Esophagus muscularis mucosa (tissue), 4 donors: ENCODE results near the gene CARNS1. TPM values are rescaled to one million over a fixed set of nuclear protein-coding genes. Genes with fewer than 3 reads are reported as not detected.
A peak's percentile ranks its signal among the peaks of the same experiment; 100 is the strongest.
"Not testable (repeated sequence)": the region's sequence is repeated elsewhere in the genome, so short reads cannot be mapped to it uniquely, and the experiment has no call there.

Experiments
- DNase-seq: peaks from one replicate; pipeline ENCODE4 v3.0.0-alpha.2; 2017; ENCODE audit errors: extremely low spot score
- H3K27ac ChIP-seq, 4 donors: fragments of 200-600 bp; sonication (generic); replicated peaks in 1 of 4; 1 replicate in 3 of 4; 2 replicates in 1 of 4; pipeline ENCODE4 v1.5.1; 2016 to 2019; ENCODE audit warnings: mild to moderate bottlenecking in 1 of 4
- H3K27me3 ChIP-seq, 4 donors: fragments of 200-600 bp; sonication (generic); one replicate each; pipeline versions ENCODE4 v1.5.1 to v1.6.0; 2016 to 2019
- H3K36me3 ChIP-seq, 4 donors: fragments of 200-600 bp; sonication (generic); one replicate each; pipeline ENCODE4 v1.5.1; 2016 to 2019
- H3K4me1 ChIP-seq, 4 donors: fragments of 200-600 bp; sonication (generic); one replicate each; pipeline ENCODE4 v1.5.1; 2016 to 2019
- H3K4me3 ChIP-seq, 4 donors: fragments of 200-600 bp; sonication (generic); 1 replicate in 2 of 4; 2 replicates in 2 of 4; pipeline ENCODE4 v1.5.1; 2016 to 2019; ENCODE audit warnings: mild to moderate bottlenecking in 4 of 4, moderate library complexity in 1 of 4
- H3K9me3 ChIP-seq, 4 donors: fragments of 200-600 bp; sonication (generic); 1 replicate in 3 of 4; 2 replicates in 1 of 4; pipeline ENCODE4 v1.5.1; 2016 to 2019
- EP300 ChIP-seq: sonication (generic); formaldehyde crosslinking; IDR thresholded peaks from one replicate; pipeline ENCODE4 v1.6.1; 2017; ENCODE audit warnings: antibody characterized with exemption
- POLR2A ChIP-seq: fragments of 450-650 bp; IDR thresholded peaks from one replicate; pipeline ENCODE4 v1.6.1; 2017; ENCODE audit warnings: antibody characterized with exemption, moderate library complexity, mild to moderate bottlenecking, low read depth
- POLR2AphosphoS5 ChIP-seq, 2 donors: sonication (generic); formaldehyde crosslinking; IDR thresholded peaks; one replicate each; pipeline ENCODE4 v1.6.1; 2017; ENCODE audit warnings: antibody characterized with exemption in 2 of 2
- WGBS: methylation state at CpG from one replicate; pipeline ENCODE4 v1.1.5; 2018; 5-methylcytosine and 5-hydroxymethylcytosine counted together
- intact Hi-C: fragments of 100-400 bp; cut with DNase I; formaldehyde crosslinking; loops from one replicate; pipeline ENCODE4 v1.15.1; 2023
- total RNA-seq, 4 donors: library from RNA; depleted of rRNA; stranded (reverse); fragments of >200 nt; gene quantifications; one replicate each; pipeline versions ENCODE4 v1.1.0 to v1.2.1, GENCODE V29; 2016
- TF ChIP-seq, protein P1 (sequence below), 3 experiments: fragments of 200-600 bp in 2 of 3; fragments of 450-650 bp in 1 of 3; sonication (generic) in 2 of 3; IDR thresholded peaks; one replicate each; pipeline ENCODE4 v1.5.1; 2017 to 2019; ENCODE audit warnings: antibody characterized with exemption in 3 of 3, mild to moderate bottlenecking in 2 of 3, moderate library complexity in 1 of 3

CARNS1 gene
- total RNA-seq, 4 donors from 2014 or later: 0.83 to 1.9 (median 1.2) TPM

DNA sequence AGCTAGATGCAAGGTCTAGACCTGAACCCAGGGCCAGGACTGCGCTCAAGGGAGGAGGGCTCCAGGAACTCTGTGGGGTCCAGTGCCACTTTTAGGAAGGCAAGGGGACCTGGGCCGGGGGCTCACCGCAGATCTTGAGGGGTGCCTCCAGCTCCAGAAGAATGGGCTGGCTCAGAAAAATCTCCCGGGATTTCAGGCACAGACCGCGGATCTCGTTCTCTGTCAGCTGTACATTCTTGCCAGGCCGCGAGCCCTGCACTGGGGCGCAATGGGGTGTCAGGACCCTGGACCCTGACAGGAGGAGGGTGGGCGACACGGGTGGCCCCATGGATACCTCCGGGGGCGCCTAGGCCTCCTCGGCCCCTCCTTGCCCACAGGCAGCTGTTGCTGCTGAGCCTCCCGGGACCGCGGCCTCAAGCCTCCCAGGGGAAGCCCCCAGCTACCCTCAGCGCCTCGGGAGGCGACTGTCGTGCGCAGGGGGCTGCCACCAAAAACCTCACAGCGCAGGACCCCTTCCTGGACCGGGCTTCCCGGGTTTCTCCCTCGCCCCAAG is 14.5 kb upstream of the CARNS1 start:
- TF ChIP-seq POLR2A (no peak), POLR2AphosphoS5 (IDR thresholded peaks at IDR 0.05) (no peak), EP300 (no peak)
- TF ChIP-seq, protein P1, sequence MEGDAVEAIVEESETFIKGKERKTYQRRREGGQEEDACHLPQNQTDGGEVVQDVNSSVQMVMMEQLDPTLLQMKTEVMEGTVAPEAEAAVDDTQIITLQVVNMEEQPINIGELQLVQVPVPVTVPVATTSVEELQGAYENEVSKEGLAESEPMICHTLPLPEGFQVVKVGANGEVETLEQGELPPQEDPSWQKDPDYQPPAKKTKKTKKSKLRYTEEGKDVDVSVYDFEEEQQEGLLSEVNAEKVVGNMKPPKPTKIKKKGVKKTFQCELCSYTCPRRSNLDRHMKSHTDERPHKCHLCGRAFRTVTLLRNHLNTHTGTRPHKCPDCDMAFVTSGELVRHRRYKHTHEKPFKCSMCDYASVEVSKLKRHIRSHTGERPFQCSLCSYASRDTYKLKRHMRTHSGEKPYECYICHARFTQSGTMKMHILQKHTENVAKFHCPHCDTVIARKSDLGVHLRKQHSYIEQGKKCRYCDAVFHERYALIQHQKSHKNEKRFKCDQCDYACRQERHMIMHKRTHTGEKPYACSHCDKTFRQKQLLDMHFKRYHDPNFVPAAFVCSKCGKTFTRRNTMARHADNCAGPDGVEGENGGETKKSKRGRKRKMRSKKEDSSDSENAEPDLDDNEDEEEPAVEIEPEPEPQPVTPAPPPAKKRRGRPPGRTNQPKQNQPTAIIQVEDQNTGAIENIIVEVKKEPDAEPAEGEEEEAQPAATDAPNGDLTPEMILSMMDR (IDR thresholded peaks at IDR 0.05): no peak
- peak overlapping the region; percentile 80 to 92 (median 88) for H3K4me3 ChIP-seq
- 5% methylated on average over 15 of the region's 27 CpGs for WGBS
- H3K9me3 ChIP-seq: no peaks in the 10 kb centered on the region
- peak overlapping the region; percentile 93 to 98 (median 94) for H3K27ac ChIP-seq
- H3K27me3 ChIP-seq: peaks cover 0 to 31% (median 0%) of the 10 kb centered on the region in 4 donors
- H3K4me1 ChIP-seq: peaks cover 23 to 54% (median 45%) of the 10 kb centered on the region in 4 donors
- H3K36me3 ChIP-seq: peaks cover 22 to 45% (median 39%) of the 10 kb centered on the region in 4 donors
- DNase-seq: no peak
- intact Hi-C loops: loop anchor here (5.0 kb wide), 2 partner anchors 66 to 106 kb away; partner anchors contain the start of genes CDK2AP2, PITPNM1 and TMEM134

DNA sequence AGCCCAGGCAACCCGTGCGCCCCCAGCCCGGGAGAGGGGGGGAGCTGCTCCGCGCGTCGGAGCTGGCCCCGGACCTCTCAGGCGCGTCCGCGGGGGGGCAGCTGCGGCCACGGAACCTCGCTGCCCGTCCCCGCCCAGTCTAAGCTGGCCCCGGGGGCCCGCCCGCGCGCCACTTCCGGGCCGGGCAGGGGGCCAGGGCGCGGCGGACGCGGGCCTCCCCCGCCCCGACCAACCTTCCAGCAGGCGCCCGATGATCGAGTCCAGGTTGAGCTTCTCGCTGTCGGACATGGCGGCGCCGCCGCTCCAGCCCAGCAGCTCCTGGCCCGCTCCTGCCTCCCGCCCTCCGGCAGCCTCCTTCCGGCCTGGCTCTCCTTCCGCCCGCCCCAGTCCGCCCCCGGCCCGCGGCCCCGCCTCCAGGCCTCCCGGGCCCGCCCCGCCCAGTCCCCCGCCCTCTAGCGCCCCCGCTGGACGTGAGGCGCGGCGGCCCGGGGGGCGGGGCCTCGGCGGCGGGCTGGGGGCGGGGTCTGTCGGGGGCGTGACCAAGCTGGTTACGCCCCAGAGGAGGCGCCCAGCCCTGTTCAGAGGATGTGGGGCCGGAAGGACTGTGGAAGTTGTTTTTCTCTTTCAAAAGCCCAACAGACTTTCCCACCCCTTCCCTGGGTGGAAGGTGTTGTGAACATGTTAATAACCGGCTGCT is 13.8 kb upstream of the CARNS1 start, which contains the start of gene PPP1CA:
PPP1CA (minus strand) TSS at position 364 of the 697 bp plus-strand sequence; CDS start at position 288, 76 bp downstream.
- peaks cover 0 to 37% (median 0%) of the 10 kb centered on the region in 4 donors for H3K27me3 ChIP-seq
- peak within 1 kb of the TSS; percentile 93 to 98 (median 94) for H3K27ac ChIP-seq
- intact Hi-C loops: loop anchor here (5.0 kb wide), 2 partner anchors 66 to 106 kb away; partner anchors contain the start of genes CDK2AP2, PITPNM1 and TMEM134
- WGBS: 0% methylated on average over 4 of the region's 73 CpGs
- H3K36me3 ChIP-seq: peaks cover 22 to 38% (median 33%) of the 10 kb centered on the region in 4 donors
- H3K4me3 ChIP-seq: peak within 1 kb of the TSS; percentile 80 to 92 (median 88)
- TF ChIP-seq POLR2AphosphoS5 (IDR thresholded peaks at IDR 0.05) (peak; percentile 73 to 86), POLR2A (no peak), EP300 (no peak)
- TF ChIP-seq, protein P1 (IDR thresholded peaks at IDR 0.05): peak; percentile 29 to 74 (median 37)
- H3K9me3 ChIP-seq: no peaks in the 10 kb centered on the region
- DNase-seq: peak; percentile 97
- peaks cover 23 to 52% (median 43%) of the 10 kb centered on the region in 4 donors for H3K4me1 ChIP-seq

DNA sequence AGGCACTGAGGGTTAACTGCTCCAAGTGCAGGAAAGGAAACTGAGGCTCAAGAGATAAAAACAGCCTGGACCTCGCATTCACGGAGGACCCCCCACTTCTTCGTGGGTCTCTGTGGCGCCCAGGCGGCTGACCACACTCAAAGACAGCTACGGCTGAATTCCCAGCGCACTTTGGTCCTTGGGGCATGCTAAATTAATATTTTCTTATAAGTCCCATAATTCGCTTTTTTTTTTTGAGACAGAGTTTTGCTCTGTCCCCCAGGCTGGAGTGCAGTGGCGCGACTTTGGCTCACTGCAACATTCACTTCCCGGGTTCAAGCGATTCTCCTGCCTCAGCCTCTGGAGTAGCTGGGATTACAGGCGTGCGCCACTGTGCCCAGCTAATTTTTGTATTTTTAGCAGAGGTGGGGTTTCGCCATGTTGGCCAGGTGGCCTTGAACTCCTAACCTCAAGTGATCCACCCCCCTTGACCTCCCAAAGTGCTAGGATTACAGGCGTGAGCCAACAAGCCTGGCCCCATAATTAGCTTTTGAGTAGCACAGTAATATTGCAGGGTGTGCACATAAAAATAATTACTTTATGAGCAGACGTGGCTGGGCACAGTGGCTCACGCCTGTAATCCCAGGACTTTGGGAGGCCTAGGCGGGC is 13.2 kb upstream of the CARNS1 start:
- peaks cover 17 to 32% (median 26%) of the 10 kb centered on the region in 4 donors for H3K36me3 ChIP-seq
- intact Hi-C loops: loop anchor here (5.0 kb wide), 2 partner anchors 65 to 105 kb away; partner anchors contain the start of genes CDK2AP2, PITPNM1 and TMEM134
- peaks cover 0 to 44% (median 0%) of the 10 kb centered on the region in 4 donors for H3K27me3 ChIP-seq
- peaks cover 23 to 45% (median 38%) of the 10 kb centered on the region in 4 donors for H3K4me1 ChIP-seq
- peak overlapping the region; percentile 93 to 98 (median 94) for H3K27ac ChIP-seq
- not testable (repeated sequence) for DNase-seq, H3K9me3 ChIP-seq
- WGBS: 56% methylated on average over 19 of the region's 19 CpGs
- peak overlapping the region; percentile 80 to 92 (median 88) for H3K4me3 ChIP-seq

DNA sequence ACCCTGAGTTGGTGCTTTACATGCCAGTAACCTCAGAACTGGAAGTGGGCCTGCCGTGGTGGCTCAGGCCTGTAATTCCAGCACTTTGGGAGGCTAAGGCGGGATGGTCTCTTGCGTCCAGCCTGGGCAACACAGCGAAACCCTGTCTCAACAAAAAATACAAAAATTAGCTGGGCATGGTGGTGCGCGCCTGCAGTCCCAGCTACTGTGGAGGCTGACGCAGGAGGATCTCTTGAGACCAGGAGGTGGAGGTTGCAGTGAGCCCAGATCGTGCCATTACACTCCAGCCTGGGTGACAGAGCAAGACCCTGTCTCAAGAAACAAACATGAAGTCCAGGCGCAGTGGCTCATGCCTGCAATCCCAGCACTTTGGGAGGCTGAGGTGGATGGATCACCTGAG is 12.4 kb upstream of the CARNS1 start:
- 93% methylated on average over 9 of the region's 9 CpGs for WGBS
- not testable (repeated sequence) for DNase-seq, H3K27ac ChIP-seq, H3K9me3 ChIP-seq
- intact Hi-C loops: loop anchor here (5.0 kb wide), 2 partner anchors 64 to 104 kb away; partner anchors contain the start of genes CDK2AP2, PITPNM1 and TMEM134
- peak overlapping the region in 1 of 4 donors; percentile 10 for H3K4me3 ChIP-seq
- H3K4me1 ChIP-seq: peaks cover 23 to 41% (median 36%) of the 10 kb centered on the region in 4 donors
- H3K36me3 ChIP-seq: peaks cover 9 to 24% (median 19%) of the 10 kb centered on the region in 4 donors
- H3K27me3 ChIP-seq: peaks cover 0 to 51% (median 0%) of the 10 kb centered on the region in 4 donors

DNA sequence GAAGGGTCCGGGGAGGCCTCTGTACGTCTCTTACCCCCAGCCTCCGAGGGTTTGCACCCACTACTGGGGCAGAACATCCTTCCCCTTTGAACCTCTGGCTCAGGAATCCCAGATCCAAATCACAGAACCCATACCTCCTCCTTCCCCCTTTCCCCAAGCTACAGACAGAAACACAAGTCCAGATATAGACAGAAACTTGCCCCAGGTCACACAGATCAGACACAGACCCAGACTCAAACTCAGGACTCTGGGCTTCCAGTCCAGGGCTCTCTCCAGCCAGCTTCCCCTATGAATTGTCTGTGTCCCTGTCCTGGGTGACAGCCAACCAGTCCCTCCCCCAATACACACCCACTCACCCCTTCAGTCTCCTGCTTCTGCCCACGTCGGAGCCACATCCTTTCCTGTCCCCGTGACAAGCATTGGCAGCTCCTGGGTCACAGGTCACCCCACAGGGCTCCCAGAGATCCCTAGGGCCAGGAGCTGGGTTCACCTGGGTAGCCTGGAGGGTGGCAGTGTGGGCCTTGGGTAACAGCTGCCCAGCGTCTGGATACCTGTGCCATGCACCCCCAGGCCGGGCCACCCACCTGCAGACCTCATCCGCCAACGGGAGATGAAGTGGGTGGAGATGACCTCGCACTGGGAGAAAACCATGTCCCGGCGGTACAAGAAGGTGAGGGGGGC is 10.8 kb upstream of the CARNS1 start:
- H3K27me3 ChIP-seq: peaks cover 0 to 67% (median 3%) of the 10 kb centered on the region in 4 donors
- TF ChIP-seq POLR2A: no peak
- TF ChIP-seq, protein P1 (IDR thresholded peaks at IDR 0.05): no peak
- no peak for TF ChIP-seq EP300
- no peak for TF ChIP-seq POLR2AphosphoS5 (IDR thresholded peaks at IDR 0.05)

More for the DNA sequence above, 10.8 kb upstream of the CARNS1 start:
- Histone ChIP-seq H3K36me3 (peaks cover 0 to 8% (median 3%) of the 10 kb centered on the region in 4 donors), H3K27ac (no peak overlapping the region), H3K9me3 (no peaks in the 10 kb centered on the region), H3K4me3 (peak overlapping the region in 3 of 4 donors; percentile 10 to 41 (median 10)), H3K4me1 (peaks cover 20 to 37% (median 36%) of the 10 kb centered on the region in 4 donors)
- intact Hi-C loops: loop anchor here (5.0 kb wide), 2 partner anchors 63 to 103 kb away; partner anchors contain the start of genes CDK2AP2, PITPNM1 and TMEM134
- 61% methylated on average over 9 of the region's 13 CpGs for WGBS
- DNase-seq: no peak
